GM19372 (cell line): ENCODE results near the gene MED13L.
A peak's percentile ranks its signal among the peaks of the same experiment; 100 is the strongest.

Source experiments
- ATAC-seq: cut with Tn5 transposase; IDR thresholded peaks from one replicate; pipeline ENCODE4 v1.9.1; 2021; ENCODE audit warnings: mild to moderate bottlenecking, low read depth, moderate library complexity; ENCODE audit not compliant: unreplicated experiment

The MED13L gene

GRCh38 chr12:116159593-116160200 lies 117.8 kb downstream of the MED13L start:
- no peak for ATAC-seq

DNA sequence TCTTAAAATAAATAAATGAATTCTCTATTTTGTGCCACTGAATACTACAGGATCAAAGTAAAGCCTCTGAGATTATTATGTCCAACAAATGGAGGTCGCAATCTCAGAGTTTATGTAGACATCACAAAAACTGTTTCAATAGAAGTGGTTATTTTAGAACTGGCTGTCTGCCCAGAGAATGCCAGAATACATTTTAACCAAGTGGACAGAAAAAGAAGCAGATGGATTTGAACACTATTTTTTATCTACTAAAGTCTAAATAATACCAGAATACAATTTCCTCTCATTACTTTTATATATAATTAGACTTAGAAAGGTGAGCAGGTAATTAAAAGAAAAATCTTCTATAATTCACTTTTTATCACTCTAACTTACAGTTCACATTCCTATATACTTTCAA lies 118.3 kb downstream of the MED13L start:
- ATAC-seq = no peak

DNA sequence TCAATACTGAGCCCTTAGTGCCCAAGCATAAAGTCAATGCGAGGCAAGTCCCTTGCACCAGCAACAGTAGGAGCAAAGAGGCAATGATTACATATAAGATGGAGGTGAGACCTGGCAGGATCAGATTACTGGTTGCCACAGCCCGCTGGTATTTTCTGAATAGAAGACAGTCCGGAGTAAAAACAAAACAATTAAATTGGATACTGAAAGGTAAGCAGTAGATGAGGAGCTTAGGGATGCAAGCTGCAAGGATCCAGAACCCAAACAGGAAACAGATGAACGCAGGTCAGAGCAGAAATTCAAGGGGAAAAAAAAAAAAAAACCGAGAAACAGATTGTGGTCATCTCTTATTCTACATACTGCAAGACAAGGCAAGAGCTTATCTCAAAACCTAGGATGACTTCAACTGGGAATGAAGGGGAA lies 119.6 kb downstream of the MED13L start:
- ATAC-seq = no peak

GRCh38 chr12:116156614-116157013 lies 120.9 kb downstream of the MED13L start:
- no peak for ATAC-seq

DNA sequence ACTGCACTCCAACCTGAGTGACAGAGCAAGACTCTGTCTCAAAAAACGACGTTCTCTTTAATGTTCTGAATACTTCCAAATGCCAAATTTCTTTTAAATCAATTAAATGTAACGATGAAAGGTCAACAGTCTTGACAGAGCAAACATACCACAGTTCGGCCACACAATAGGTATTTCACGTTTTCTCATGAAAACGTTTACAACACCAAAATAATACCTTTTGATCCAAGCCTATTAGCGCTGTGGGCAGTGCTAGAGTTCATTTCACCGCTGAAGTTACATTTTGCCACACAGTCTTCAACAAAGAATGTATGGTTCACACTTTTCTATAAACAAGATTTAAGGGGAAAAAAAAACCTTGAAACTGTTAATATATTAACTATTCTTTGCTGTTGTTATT lies 122.1 kb downstream of the MED13L start:
- ATAC-seq = no peak

DNA sequence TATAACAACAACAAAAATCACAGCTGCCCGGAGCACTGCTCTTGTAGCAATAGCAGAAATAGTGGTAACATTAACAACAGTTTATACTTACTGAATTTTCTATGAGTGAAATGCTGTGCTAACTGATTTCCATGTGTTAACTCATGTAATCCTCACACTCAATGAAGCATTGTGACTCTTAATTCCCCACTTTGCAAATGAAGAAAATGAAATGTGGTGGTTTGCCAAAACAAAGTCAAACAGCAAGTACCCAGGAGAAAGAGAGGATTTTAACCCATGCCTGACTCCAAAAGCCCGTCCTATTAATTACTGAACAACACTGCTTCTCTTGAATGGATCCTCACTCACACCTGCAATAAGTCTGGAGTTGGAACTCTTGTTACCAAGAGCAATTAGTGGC lies 123.5 kb downstream of the MED13L start:
- ATAC-seq = no peak

DNA sequence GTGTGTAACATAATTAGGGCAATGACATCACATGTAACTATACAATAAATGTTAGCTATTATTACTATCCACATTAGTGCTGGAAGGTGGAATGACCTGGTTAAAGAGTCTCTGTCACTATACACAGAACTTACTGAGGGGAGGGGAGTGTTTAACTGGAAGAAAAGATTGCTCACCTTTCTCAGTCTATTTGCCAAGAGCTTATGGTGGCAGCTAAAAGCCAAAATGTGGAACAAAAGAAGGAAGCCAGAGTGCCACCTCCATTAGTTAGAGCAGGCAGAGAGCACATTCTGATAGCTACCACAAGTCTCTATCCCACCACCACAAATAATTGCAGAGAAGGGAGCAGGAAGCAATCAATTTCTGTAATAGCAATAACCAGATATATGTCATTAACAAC lies 124.4 kb downstream of the MED13L start:
- no peak for ATAC-seq

DNA sequence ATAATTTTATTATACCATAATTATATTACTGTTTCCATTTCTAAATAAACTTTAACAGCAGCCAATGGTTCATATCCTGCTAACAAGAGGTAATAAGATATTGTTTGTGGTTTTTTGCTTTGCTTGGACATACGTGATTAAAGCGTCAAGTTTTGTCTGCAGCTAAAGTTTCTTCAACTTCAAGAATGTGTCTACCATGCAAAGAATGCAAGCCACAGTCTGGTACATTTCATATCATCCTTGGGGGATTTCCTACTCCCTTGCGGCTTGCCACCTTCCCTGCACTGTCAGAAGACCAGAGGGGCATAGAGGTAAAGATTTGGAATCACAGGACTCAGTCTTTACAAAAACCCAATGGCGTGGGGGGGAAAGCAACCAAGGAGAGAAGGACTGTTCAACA lies 125.2 kb downstream of the MED13L start:
- no peak for ATAC-seq

GRCh38 chr12:116150452-116150851 lies 127.0 kb downstream of the MED13L start:
- no peak for ATAC-seq

DNA sequence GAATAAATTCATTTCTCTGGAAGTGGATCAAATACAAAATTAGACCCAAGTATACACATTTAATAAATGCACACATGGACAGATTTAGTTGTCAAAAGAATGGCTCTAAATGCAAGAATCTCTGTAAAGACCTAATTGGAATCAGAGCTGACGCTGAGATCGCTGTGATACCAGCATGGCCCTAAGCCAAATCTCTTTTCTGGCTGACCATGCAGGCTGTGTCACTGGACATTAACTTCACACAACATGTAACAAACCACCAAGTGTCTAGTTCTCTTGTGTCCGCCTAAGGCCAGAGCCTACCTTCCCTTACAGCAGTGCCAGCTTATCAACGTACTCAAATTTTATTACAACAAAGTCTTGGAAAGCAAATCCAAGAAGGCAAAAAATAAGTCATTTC lies 127.5 kb downstream of the MED13L start:
- no peak for ATAC-seq

GRCh38 chr12:116148844-116149243 lies 128.6 kb downstream of the MED13L start:
- peak; percentile 52 for ATAC-seq

- ATAC-seq = no peak
These were observed 131.1 kb downstream of the MED13L start for GRCh38 chr12:116146386-116146785.

DNA sequence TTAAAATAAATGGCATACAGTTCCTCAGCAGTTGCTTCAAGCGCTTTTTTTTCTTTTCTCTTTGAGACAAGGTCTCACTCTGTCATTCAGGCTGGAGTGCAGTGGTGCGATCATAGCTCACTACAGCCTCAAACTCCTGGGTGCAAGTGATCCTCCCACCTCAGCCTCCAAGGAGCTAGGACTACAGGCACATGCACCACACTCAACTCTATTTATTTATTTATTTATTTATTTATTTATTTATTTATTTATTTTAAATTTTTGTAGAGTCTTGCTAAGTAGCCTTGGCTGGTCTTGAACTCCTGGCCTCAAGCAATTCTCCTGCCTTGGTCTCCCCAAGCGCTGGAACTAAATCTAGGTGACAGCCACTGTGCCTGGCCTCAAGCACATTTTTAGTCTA lies 132.0 kb downstream of the MED13L start:
- ATAC-seq = no peak

DNA sequence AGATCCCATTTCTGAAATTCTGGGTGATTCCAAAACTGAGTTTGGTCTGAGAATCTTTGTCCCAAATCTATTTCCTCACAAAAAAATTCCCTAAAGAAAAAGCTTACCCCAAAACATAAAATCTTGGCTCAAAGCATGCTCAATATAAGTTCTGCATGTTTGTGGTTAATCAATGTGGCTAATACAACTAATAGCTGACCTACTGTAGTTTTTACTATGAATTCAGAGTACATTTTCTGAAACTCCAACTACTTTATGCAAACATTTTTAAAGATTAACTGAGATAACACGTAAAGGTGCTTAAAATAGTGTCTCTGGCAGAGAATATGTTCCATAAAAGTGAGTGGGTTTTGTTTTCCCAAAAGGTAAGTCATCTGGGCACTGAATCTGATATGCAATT lies 133.1 kb downstream of the MED13L start:
- ATAC-seq = no peak

- ATAC-seq = peak; percentile 28
These were observed 133.6 kb downstream of the MED13L start for GRCh38 chr12:116143909-116144308.

DNA sequence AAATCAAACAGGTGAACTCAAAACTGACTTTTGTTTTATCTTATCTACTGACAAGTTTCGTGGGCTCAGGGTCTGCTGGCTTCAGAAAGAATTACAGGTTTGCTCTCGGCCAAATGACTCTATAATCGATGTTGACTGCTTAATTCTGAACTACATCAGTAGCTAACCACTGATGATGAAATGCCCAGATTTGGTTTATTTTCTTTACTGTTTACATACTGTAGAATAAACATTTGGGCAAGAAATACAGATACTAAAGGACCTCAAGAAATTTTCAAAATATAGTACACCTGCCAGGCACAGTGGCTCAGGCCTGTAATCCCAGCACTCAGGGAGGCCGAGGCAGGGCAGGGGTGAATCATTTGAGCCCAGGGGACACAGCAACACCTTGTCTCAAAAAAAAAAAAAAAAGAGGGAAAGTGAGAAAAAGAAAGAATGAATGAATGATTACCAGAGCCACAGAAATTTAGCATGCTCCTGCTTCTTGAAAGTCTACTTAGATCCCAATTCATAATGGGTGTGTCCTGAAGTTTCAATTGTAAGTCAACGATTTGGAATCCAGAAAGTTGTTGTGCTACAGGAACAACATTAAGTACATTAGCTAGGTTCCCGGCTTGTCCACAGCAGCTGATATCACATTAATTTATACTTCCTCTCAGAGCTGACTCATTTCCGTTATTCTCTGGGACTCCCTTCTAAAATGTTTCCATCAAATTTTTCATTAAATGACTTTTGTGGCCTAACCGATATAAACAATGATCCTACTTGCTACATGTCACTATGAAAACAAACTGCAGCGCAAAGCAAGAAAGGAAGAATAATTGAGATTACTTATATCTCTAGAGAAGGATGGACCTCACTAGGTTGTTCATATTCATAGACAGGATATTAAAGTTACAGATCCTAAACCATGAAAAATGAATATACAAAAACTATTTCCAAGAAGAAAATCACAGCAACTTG lies 134.3 kb downstream of the MED13L start:
- ATAC-seq = peak; percentile 46

DNA sequence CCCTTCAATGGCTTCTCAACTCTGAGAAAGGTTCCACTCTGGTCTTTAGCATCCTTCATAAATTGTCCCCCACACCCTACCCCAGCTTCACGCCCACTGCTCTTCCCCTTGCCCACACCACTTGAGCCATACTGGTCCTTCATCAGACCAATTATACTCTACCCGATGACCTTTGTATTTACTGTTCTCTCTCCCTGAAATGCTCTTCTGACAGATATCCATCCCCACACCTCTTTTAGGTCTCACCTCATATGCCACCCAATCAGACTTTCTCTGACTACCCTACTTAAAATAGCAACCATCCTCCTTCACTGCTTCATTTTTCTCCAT lies 135.7 kb downstream of the MED13L start:
- ATAC-seq = no peak

DNA sequence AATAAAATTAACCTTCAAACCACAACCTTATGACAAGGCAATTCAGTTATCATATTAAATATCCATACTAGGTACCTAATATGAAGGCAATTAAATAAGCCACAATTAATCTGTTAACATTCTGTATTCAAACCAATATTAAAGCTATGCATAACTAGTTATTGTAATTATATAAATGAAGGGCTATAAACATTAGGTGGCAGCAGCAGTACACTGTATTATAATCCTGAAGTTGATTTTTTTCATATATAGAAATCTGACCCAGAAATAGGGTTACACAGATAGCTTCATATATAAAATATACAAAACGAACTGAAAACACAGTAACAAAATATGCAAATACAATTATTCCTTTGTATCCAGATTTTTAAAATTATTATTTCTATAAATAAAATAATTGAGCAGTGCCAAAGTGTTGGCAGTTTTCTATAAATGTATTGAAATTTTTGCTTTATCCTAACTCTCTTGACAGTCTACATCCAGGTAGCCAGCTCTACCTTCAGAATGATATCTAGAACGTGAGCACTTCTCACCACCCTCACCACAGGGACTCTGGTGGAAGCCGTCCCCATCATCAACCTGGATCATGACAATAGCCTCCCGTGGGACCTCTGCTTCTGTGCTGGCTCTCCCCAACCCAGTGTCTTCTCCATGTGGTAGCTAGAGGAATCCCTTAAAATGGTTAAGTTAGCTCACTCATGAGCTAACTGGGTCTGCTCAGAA lies 136.2 kb downstream of the MED13L start:
- no peak for ATAC-seq

- ATAC-seq = no peak
These were observed 137.0 kb downstream of the MED13L start for GRCh38 chr12:116140529-116140928.

DNA sequence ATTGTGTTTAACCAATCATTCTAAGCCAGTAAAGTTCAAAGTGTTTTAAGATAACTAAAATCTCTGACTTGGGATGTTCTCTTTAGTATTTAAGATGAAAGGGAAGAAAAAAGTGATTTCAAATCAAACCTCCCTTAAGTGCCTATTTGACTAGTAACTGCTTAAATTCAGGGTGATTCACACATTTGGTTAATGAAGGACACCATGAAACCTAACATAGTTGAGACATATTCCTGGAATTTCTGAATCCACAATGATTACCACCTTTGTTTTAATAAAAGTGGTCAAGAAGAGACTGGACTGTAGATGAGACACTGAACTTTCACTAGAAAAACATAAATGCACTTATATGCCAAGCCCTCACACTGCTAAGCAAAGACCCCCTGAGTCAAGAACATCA lies 138.7 kb downstream of the MED13L start:
- ATAC-seq = no peak

- ATAC-seq = no peak
These were observed 139.1 kb downstream of the MED13L start for GRCh38 chr12:116138364-116138763.
